HepG2 (cell line): ENCODE data around the gene WIPF3. TPM values are rescaled to one million over a fixed set of nuclear protein-coding genes. Genes with fewer than 3 reads are reported as not detected.

Experiments
- ATAC-seq: fragments of 200-7000 bp; cut with Tn5 transposase; 3 replicates; pipeline ENCODE4 v1.9.1; 2020; ENCODE audit warnings: mild to moderate bottlenecking, moderate library complexity
- BruUV-seq: library from RNA; stranded (reverse); fragments of 400-500 nt; replicated peaks from 2 replicates; lab custom pipeline; 2021; lab: Mats Ljungman, UMichigan
- CTCF ChIA-PET: fragments of 300-600 bp; formaldehyde crosslinking; extraction: SDS; loops from one replicate; lab custom pipeline; 2021; ENCODE audit warnings: low total read pairs, inconsistent platforms, low intra/inter-chr PET ratio; lab: Yijun Ruan, JAX
- POLR2A ChIA-PET: fragments of 350-600 bp; sonication (Branson Sonifier 250); formaldehyde crosslinking; loops from one replicate; lab custom pipeline; 2020; ENCODE audit warnings: antibody characterized with exemption, inconsistent platforms; lab: Yijun Ruan, JAX
- DNase-seq: peaks from one replicate; pipeline ENCODE4 v3.0.0-alpha.2; 2015; ENCODE audit warnings: low spot score
- FAIRE-seq: peaks from 3 replicates; lab custom pipeline; 2011; peaks lifted over from hg19 to GRCh38; lab: Jason Lieb, UNC
- H2AFZ ChIP-seq: one replicate; pipeline ENCODE4 v1.6.1; 2011; ENCODE audit warnings: low read length, inconsistent platforms
- H3K27ac ChIP-seq: fragments of 300-600 bp; 3 replicates; pipeline ENCODE4 v1.8.0; 2011; ENCODE audit warnings: mixed run types, mild to moderate bottlenecking, mixed read lengths, low read length, inconsistent platforms; ENCODE audit not compliant: insufficient read depth; ENCODE audit errors: extremely low read length
- H3K27me3 ChIP-seq, 2 experiments: fragments of 200-600 bp in 1 of 2; 2 replicates in 1 of 2; 3 replicates in 1 of 2; pipeline versions ENCODE4 v1.6.0 to v1.8.0; 2011; ENCODE audit warnings: low read length in 2 of 2, mild to moderate bottlenecking in 2 of 2, moderate library complexity in 2 of 2, inconsistent platforms in 1 of 2; ENCODE audit not compliant: insufficient read depth in 2 of 2, control insufficient read depth in 1 of 2
- H3K36me3 ChIP-seq, 2 experiments: fragments of 200-600 bp in 1 of 2; replicated peaks in 1 of 2; 2 replicates in 1 of 2; 3 replicates in 1 of 2; pipeline versions ENCODE4 v1.5.1 to v1.8.0; 2011; ENCODE audit warnings: low read length in 2 of 2, inconsistent platforms in 1 of 2; ENCODE audit not compliant: insufficient read depth in 2 of 2, control insufficient read depth in 1 of 2
- H3K4me1 ChIP-seq: 2 replicates; pipeline ENCODE4 v1.5.1; 2012; ENCODE audit warnings: low read length, inconsistent platforms; ENCODE audit not compliant: insufficient read depth
- H3K4me2 ChIP-seq: 2 replicates; pipeline ENCODE4 v1.6.0; 2011; ENCODE audit warnings: low read depth, low read length, inconsistent platforms
- H3K4me3 ChIP-seq, 3 experiments: fragments of 200-600 bp in 1 of 3; sonication (generic), shearing (Covaris generic) in 1 of 3; replicated peaks in 1 of 3; 2 replicates each; pipeline ENCODE4 v1.5.1; 2011 to 2016; ENCODE audit warnings: low read length in 3 of 3, inconsistent platforms in 2 of 3, low read depth in 2 of 3, mild to moderate bottlenecking in 2 of 3, control low read depth in 1 of 3, mixed read lengths in 1 of 3; ENCODE audit not compliant: insufficient read depth in 1 of 3
- H3K79me2 ChIP-seq: one replicate; pipeline ENCODE4 v1.6.1; 2011; ENCODE audit warnings: low read length, inconsistent platforms; ENCODE audit not compliant: insufficient read depth
- H3K9ac ChIP-seq: 2 replicates; pipeline ENCODE4 v1.6.0; 2011; ENCODE audit warnings: mild to moderate bottlenecking, low read depth, low read length, inconsistent platforms; ENCODE audit not compliant: insufficient read depth
- H3K9me3 ChIP-seq: 2 replicates; pipeline ENCODE4 v1.5.1; 2012; ENCODE audit warnings: mild to moderate bottlenecking, low read length
- H4K20me1 ChIP-seq: 2 replicates; pipeline ENCODE4 v1.6.0; 2011; ENCODE audit warnings: inconsistent platforms, mild to moderate bottlenecking, low read length, moderate library complexity; ENCODE audit not compliant: insufficient read depth
- ARID3A ChIP-seq: IDR thresholded peaks from 2 replicates; pipeline ENCODE4 v1.6.1; 2012; ENCODE audit warnings: low read depth, low read length, improper control_type of control experiment
- CTCF ChIP-seq: sonication (generic); formaldehyde crosslinking; IDR thresholded peaks from 2 replicates; pipeline ENCODE4 v1.5.0; 2020; ENCODE audit warnings: mild to moderate bottlenecking, missing genetic modification reagents, moderate library complexity
- PPARG ChIP-seq: conservative IDR thresholded peaks from 2 replicates; pipeline ENCODE4 v1.6.1; 2016; ENCODE audit warnings: missing biosample characterization, missing genetic modification reagents
- SMC3 ChIP-seq: IDR thresholded peaks from 2 replicates; pipeline ENCODE4 v1.6.1; 2011; ENCODE audit warnings: low read length, improper control_type of control experiment
- STAG1 ChIP-seq: sonication (generic); formaldehyde crosslinking; IDR thresholded peaks from 2 replicates; pipeline ENCODE4 v1.4.0; 2020; ENCODE audit warnings: missing genetic modification reagents
- WGBS: methylation state at CpG from one replicate; pipeline ENCODE4 v1.1.6; 2017; ENCODE audit warnings: low lambda C conversion rate; 5-methylcytosine and 5-hydroxymethylcytosine counted together
- in situ Hi-C: cut with HindIII; loops from 2 replicates; pipeline ENCODE4 v1.10.0; 2017; ENCODE audit warnings: low pct_unique_long_range_greater_than_20kb; ENCODE audit not compliant: extremely low pct_ligation_motif_present
- intact Hi-C: fragments of 100-400 bp; cut with micrococcal nuclease; formaldehyde crosslinking; loops from one replicate; pipeline ENCODE4 v1.10.0; 2022; ENCODE audit not compliant: unreplicated experiment
- polyA plus RNA-seq, 8 experiments: library from polyadenylated mRNA; depleted of rRNA in 3 of 8; stranded (reverse) in 7 of 8; unstranded in 1 of 8; fragments of >200 nt; fragmentation: Illumina TruSeq in 4 of 8; extraction: Trizol in 4 of 8; gene quantifications; 2 replicates each; pipeline versions ENCODE4 v1.2.1 to v1.2.3, GENCODE V29; 2011 to 2016; ENCODE audit warnings: low read depth in 4 of 8, missing spikeins in 1 of 8, mixed read lengths in 1 of 8; ENCODE audit not compliant: insufficient read depth in 1 of 8
- total RNA-seq, 5 experiments: library from RNA; depleted of rRNA; stranded (reverse); fragments of >200 nt; fragmentation: Illumina TruSeq; extraction: Trizol; gene quantifications; 2 replicates each; pipeline ENCODE4 v1.2.3, GENCODE V29; 2016; ENCODE audit warnings: low read depth in 1 of 5

WIPF3 gene
- total and polyA plus RNA-seq, 2 of the 13 experiments (the other 11 are each of a cell fraction or from before 2014, with no cell fraction given) = 0.03 TPM; not detected in 1

- in situ Hi-C loops = loop anchor here (10.0 kb wide), 1 partner anchor 187 kb away; no protein-coding TSS in a partner anchor
- no peak for FAIRE-seq
Measured at GRCh38 chr7:29878081-29878688, 71.9 kb downstream of the WIPF3 start.

More at GRCh38 chr7:29878081-29878688, 71.9 kb downstream of the WIPF3 start:
- Histone ChIP-seq H3K27ac (no peak overlapping the region), H3K36me3 (no peaks in the 10 kb centered on the region), H3K9me3 (no peaks in the 10 kb centered on the region), H3K79me2 (no peaks in the 10 kb centered on the region), H3K9ac (no peak overlapping the region), H3K4me1 (peaks cover 8% of the 10 kb centered on the region; the same call in 1 of the 2 replicates), H3K4me3 (no peak overlapping the region), H4K20me1 (no peaks in the 10 kb centered on the region), H3K4me2 (no peak overlapping the region), H2AFZ (no peak overlapping the region), H3K27me3 (peaks cover 0 to 9% of the 10 kb centered on the region in 2 experiments; a peak in 3 of 5 replicates)
- ATAC-seq (peak; percentile 57; the same call in 2 of the 3 replicates), DNase-seq (peak; percentile 20)
- no TSS peak for BruUV-seq
- ChIA-PET POLR2A (no interaction called here), CTCF (interaction anchor here (0.9 to 1.4 kb wide), 3 partner anchors 42 to 184 kb away, joined by 3 to 8 read pairs (median 3); no protein-coding TSS in a partner anchor)
- intact Hi-C loops = loop anchor here (2.0 to 5.0 kb wide), 2 partner anchors 44 to 185 kb away; no protein-coding TSS in a partner anchor
- WGBS = 14% methylated on average over 5 of the region's 5 CpGs
- TF ChIP-seq CTCF (CRISPR knock-in tag) = peak; percentile 39
- no peak for TF ChIP-seq PPARG (CRISPR knock-in tag)
- TF ChIP-seq SMC3 = peak; percentile 41; the same call in 1 of the 2 replicates
- peak; percentile 53 for TF ChIP-seq STAG1 (CRISPR knock-in tag)
- peak; percentile 14; the same call in 1 of the 2 replicates for TF ChIP-seq ARID3A
